Activated CD8-positive, alpha-beta memory T cell treated with anti-CD3 and anti-CD28 coated beads for 1 hour (primary cell): ENCODE measurements around the gene UBN1.
"Not testable (repeated sequence)": the region's sequence is repeated elsewhere in the genome, so short reads cannot be mapped to it uniquely, and the experiment has no call there.

Experiments used
- DNase-seq, 2 donors: peaks; one replicate each; pipeline ENCODE4 v3.0.0-alpha.2; 2020; ENCODE audit warnings: low read depth in 1 of 2; ENCODE audit errors: extremely low read depth in 1 of 2

The UBN1 gene

GRCh38 chr16:4882633-4883285, 35.5 kb downstream of the UBN1 start:
- DNase-seq, result no peak

GRCh38 chr16:4883501-4883900, 36.2 kb downstream of the UBN1 start:
- no peak for DNase-seq

GRCh38 chr16:4884209-4884608, 36.9 kb downstream of the UBN1 start:
- DNase-seq, result no peak

GRCh38 chr16:4884972-4885874, 37.9 kb downstream of the UBN1 start:
- DNase-seq, result no peak

- no peak for DNase-seq
These were observed 38.9 kb downstream of the UBN1 start for GRCh38 chr16:4886151-4886550.

- DNase-seq, result no peak
These were observed 41.3 kb downstream of the UBN1 start for GRCh38 chr16:4888428-4889135.

- no peak for DNase-seq
These were observed 42.7 kb downstream of the UBN1 start for GRCh38 chr16:4890026-4890425.

- no peak for DNase-seq
These were observed 43.4 kb downstream of the UBN1 start for GRCh38 chr16:4890686-4891085.

- no peak for DNase-seq
These were observed 44.0 kb downstream of the UBN1 start for GRCh38 chr16:4891097-4891885.

- no peak for DNase-seq
These were observed 44.6 kb downstream of the UBN1 start for GRCh38 chr16:4891886-4892216.

GRCh38 chr16:4892361-4893102, 45.3 kb downstream of the UBN1 start:
- no peak for DNase-seq

GRCh38 chr16:4893103-4893862, 46.0 kb downstream of the UBN1 start:
- DNase-seq, result no peak

GRCh38 chr16:4894276-4895150, 47.2 kb downstream of the UBN1 start:
- no peak for DNase-seq

- no peak for DNase-seq
These were observed 48.1 kb downstream of the UBN1 start for GRCh38 chr16:4895366-4895765.

- not testable (repeated sequence) for DNase-seq
These were observed 49.5 kb downstream of the UBN1 start for GRCh38 chr16:4896761-4897160.

- DNase-seq, result no peak
These were observed 50.0 kb downstream of the UBN1 start for GRCh38 chr16:4897328-4897727.

GRCh38 chr16:4898811-4899473, 51.7 kb downstream of the UBN1 start:
- no peak for DNase-seq

- no peak for DNase-seq
These were observed 52.2 kb downstream of the UBN1 start for GRCh38 chr16:4899474-4899846.
